ENCODE data around the gene ABI3BP.

The ABI3BP gene

GRCh38 chr3:100746092-100746491 is 247.1 kb downstream of the ABI3BP start:
- H3K9me3 Mint-ChIP-seq: no peaks in the 10 kb centered on the region
- no peaks in the 10 kb centered on the region for H3K27me3 Mint-ChIP-seq
- H3K27ac Mint-ChIP-seq: no peak overlapping the region
- H3K36me3 Mint-ChIP-seq: peaks cover 27% of the 10 kb centered on the region
- H3K4me3 Mint-ChIP-seq: no peak overlapping the region
- no peaks in the 10 kb centered on the region for H3K4me1 Mint-ChIP-seq

GRCh38 chr3:100745617-100746016 is 247.6 kb downstream of the ABI3BP start:
- Mint-ChIP-seq H3K9me3 (no peaks in the 10 kb centered on the region), H3K27ac (no peak overlapping the region), H3K4me1 (no peaks in the 10 kb centered on the region), H3K36me3 (peaks cover 27% of the 10 kb centered on the region), H3K27me3 (no peaks in the 10 kb centered on the region), H3K4me3 (no peak overlapping the region)

GRCh38 chr3:100744671-100745070 is 248.6 kb downstream of the ABI3BP start:
- Mint-ChIP-seq H3K36me3 (peaks cover 31% of the 10 kb centered on the region), H3K27me3 (no peaks in the 10 kb centered on the region), H3K4me1 (no peaks in the 10 kb centered on the region), H3K4me3 (no peak overlapping the region), H3K27ac (no peak overlapping the region), H3K9me3 (no peaks in the 10 kb centered on the region)

GRCh38 chr3:100743535-100743934 is 249.7 kb downstream of the ABI3BP start:
- no peaks in the 10 kb centered on the region for H3K27me3 Mint-ChIP-seq
- H3K9me3 Mint-ChIP-seq: no peaks in the 10 kb centered on the region
- H3K27ac Mint-ChIP-seq: peak overlapping the region; percentile 12
- H3K36me3 Mint-ChIP-seq: peaks cover 27% of the 10 kb centered on the region
- H3K4me1 Mint-ChIP-seq: no peaks in the 10 kb centered on the region
- H3K4me3 Mint-ChIP-seq: no peak overlapping the region

- H3K4me1 Mint-ChIP-seq: no peaks in the 10 kb centered on the region
- no peaks in the 10 kb centered on the region for H3K9me3 Mint-ChIP-seq
- no peak overlapping the region for H3K27ac Mint-ChIP-seq
- peaks cover 27% of the 10 kb centered on the region for H3K36me3 Mint-ChIP-seq
- no peaks in the 10 kb centered on the region for H3K27me3 Mint-ChIP-seq
- H3K4me3 Mint-ChIP-seq: no peak overlapping the region
Observed at GRCh38 chr3:100740207-100740606, 253.0 kb downstream of the ABI3BP start.

- H3K4me1 Mint-ChIP-seq: peaks cover 12% of the 10 kb centered on the region
- no peak overlapping the region for H3K27ac Mint-ChIP-seq
- no peaks in the 10 kb centered on the region for H3K9me3 Mint-ChIP-seq
- no peaks in the 10 kb centered on the region for H3K27me3 Mint-ChIP-seq
- H3K4me3 Mint-ChIP-seq: no peak overlapping the region
- peaks cover 25% of the 10 kb centered on the region for H3K36me3 Mint-ChIP-seq
Observed at GRCh38 chr3:100737334-100737733, 255.9 kb downstream of the ABI3BP start.

- Mint-ChIP-seq H3K4me3 (no peak overlapping the region), H3K36me3 (peaks cover 26% of the 10 kb centered on the region), H3K27me3 (no peaks in the 10 kb centered on the region), H3K27ac (no peak overlapping the region), H3K9me3 (no peaks in the 10 kb centered on the region), H3K4me1 (peaks cover 19% of the 10 kb centered on the region)
Observed at GRCh38 chr3:100732435-100732834, 260.8 kb downstream of the ABI3BP start.

GRCh38 chr3:100730524-100730923 is 262.7 kb downstream of the ABI3BP start:
- no peaks in the 10 kb centered on the region for H3K9me3 Mint-ChIP-seq
- peaks cover 33% of the 10 kb centered on the region for H3K4me1 Mint-ChIP-seq
- no peak overlapping the region for H3K4me3 Mint-ChIP-seq
- H3K36me3 Mint-ChIP-seq: peaks cover 18% of the 10 kb centered on the region
- H3K27me3 Mint-ChIP-seq: no peaks in the 10 kb centered on the region
- H3K27ac Mint-ChIP-seq: no peak overlapping the region

GRCh38 chr3:100726706-100727105 is 266.5 kb downstream of the ABI3BP start:
- Mint-ChIP-seq H3K27me3 (no peaks in the 10 kb centered on the region), H3K36me3 (peaks cover 23% of the 10 kb centered on the region), H3K4me3 (no peak overlapping the region), H3K4me1 (peaks cover 32% of the 10 kb centered on the region), H3K9me3 (no peaks in the 10 kb centered on the region), H3K27ac (no peak overlapping the region)

GRCh38 chr3:100725935-100726513 is 267.2 kb downstream of the ABI3BP start:
- Mint-ChIP-seq H3K9me3 (no peaks in the 10 kb centered on the region), H3K4me1 (peaks cover 32% of the 10 kb centered on the region), H3K4me3 (no peak overlapping the region), H3K27ac (no peak overlapping the region), H3K36me3 (peaks cover 26% of the 10 kb centered on the region), H3K27me3 (no peaks in the 10 kb centered on the region)

GRCh38 chr3:100720426-100720825 is 272.8 kb downstream of the ABI3BP start:
- peaks cover 30% of the 10 kb centered on the region for H3K36me3 Mint-ChIP-seq
- peaks cover 45% of the 10 kb centered on the region for H3K4me1 Mint-ChIP-seq
- H3K27me3 Mint-ChIP-seq: no peaks in the 10 kb centered on the region
- H3K4me3 Mint-ChIP-seq: no peak overlapping the region
- H3K9me3 Mint-ChIP-seq: no peaks in the 10 kb centered on the region
- H3K27ac Mint-ChIP-seq: no peak overlapping the region

GRCh38 chr3:100719136-100719535 is 274.1 kb downstream of the ABI3BP start:
- H3K4me3 Mint-ChIP-seq: no peak overlapping the region
- H3K27ac Mint-ChIP-seq: no peak overlapping the region
- H3K36me3 Mint-ChIP-seq: peaks cover 34% of the 10 kb centered on the region

GRCh38 chr3:100717637-100718487 is 275.4 kb downstream of the ABI3BP start:
- Mint-ChIP-seq H3K4me3 (no peak overlapping the region), H3K27me3 (no peaks in the 10 kb centered on the region), H3K9me3 (no peaks in the 10 kb centered on the region), H3K36me3 (peaks cover 36% of the 10 kb centered on the region), H3K4me1 (peaks cover 64% of the 10 kb centered on the region), H3K27ac (no peak overlapping the region)

More at GRCh38 chr3:100719136-100719535, 274.1 kb downstream of the ABI3BP start:
- Mint-ChIP-seq H3K4me1 (peaks cover 56% of the 10 kb centered on the region), H3K27me3 (no peaks in the 10 kb centered on the region), H3K9me3 (no peaks in the 10 kb centered on the region)

GRCh38 chr3:100717063-100717462 is 276.2 kb downstream of the ABI3BP start:
- Mint-ChIP-seq H3K4me3 (peak overlapping the region; percentile 61), H3K9me3 (no peaks in the 10 kb centered on the region), H3K27ac (no peak overlapping the region), H3K36me3 (peaks cover 37% of the 10 kb centered on the region), H3K27me3 (no peaks in the 10 kb centered on the region), H3K4me1 (peaks cover 65% of the 10 kb centered on the region)

- Mint-ChIP-seq H3K27ac (no peak overlapping the region), H3K36me3 (peaks cover 35% of the 10 kb centered on the region), H3K4me3 (peak overlapping the region; percentile 34), H3K9me3 (no peaks in the 10 kb centered on the region), H3K27me3 (no peaks in the 10 kb centered on the region), H3K4me1 (peaks cover 80% of the 10 kb centered on the region)
Observed at GRCh38 chr3:100715176-100715575, 278.0 kb downstream of the ABI3BP start.

- peak overlapping the region; percentile 71 for H3K27ac Mint-ChIP-seq
- H3K36me3 Mint-ChIP-seq: peaks cover 19% of the 10 kb centered on the region
- no peaks in the 10 kb centered on the region for H3K27me3 Mint-ChIP-seq
- H3K4me1 Mint-ChIP-seq: peaks cover 54% of the 10 kb centered on the region
- H3K4me3 Mint-ChIP-seq: peak overlapping the region; percentile 81
- H3K9me3 Mint-ChIP-seq: no peaks in the 10 kb centered on the region
Observed at GRCh38 chr3:100710261-100710968, 282.8 kb downstream of the ABI3BP start.

Data from activated naive CD4-positive, alpha-beta T cell treated with anti-CD3 and anti-CD28 coated beads, Interleukin-2, amount 50 U/mL, for 24 hours (primary cell).